Adrenal gland (tissue), 12 donors: ENCODE measurements around the gene MOB1A. TPM values are rescaled to one million over a fixed set of nuclear protein-coding genes. Genes with fewer than 3 reads are reported as not detected.

ENCODE experiments used
- DNase-seq, 7 donors: peaks; one replicate each; pipeline ENCODE4 v3.0.0-alpha.2; 2019 to 2020
- H3K27ac ChIP-seq, 5 donors: fragments of 200-600 bp; sonication (generic) in 4 of 5; 1 replicate in 3 of 5; 2 replicates in 2 of 5; pipeline versions ENCODE4 v1.5.1 to v1.8.0; 2016 to 2020; ENCODE audit warnings: mild to moderate bottlenecking in 1 of 5
- H3K27me3 ChIP-seq: fragments of 200-600 bp; 2 replicates; pipeline ENCODE4 v1.8.0; 2021
- H3K36me3 ChIP-seq, 2 donors: fragments of 200-600 bp; replicated peaks in 1 of 2; 1 replicate in 1 of 2; 2 replicates in 1 of 2; pipeline versions ENCODE4 v1.5.1 to v1.8.0; 2018 to 2022
- H3K4me1 ChIP-seq, 2 donors: fragments of 200-600 bp; replicated peaks in 1 of 2; 1 replicate in 1 of 2; 2 replicates in 1 of 2; pipeline versions ENCODE4 v1.5.1 to v1.8.0; 2018 to 2021
- H3K4me3 ChIP-seq, 4 donors: fragments of 200-600 bp; sonication (generic) in 3 of 4; one replicate each; pipeline ENCODE4 v1.5.1; 2016 to 2018
- H3K9me3 ChIP-seq, 3 donors: fragments of 200-600 bp; sonication (generic) in 1 of 3; replicated peaks in 1 of 3; 1 replicate in 2 of 3; 2 replicates in 1 of 3; pipeline versions ENCODE4 v1.5.1 to v1.8.0; 2016 to 2021
- POLR2A ChIP-seq, 2 donors: fragments of 450-650 bp; IDR thresholded peaks; one replicate each; pipeline ENCODE4 v1.6.1; 2017; ENCODE audit warnings: antibody characterized with exemption in 2 of 2, mild to moderate bottlenecking in 2 of 2, moderate library complexity in 1 of 2
- WGBS, 4 donors: extraction: QIAGEN DNeasy Blood & Tissue Kit in 2 of 4; methylation state at CpG; one replicate each; pipeline versions ENCODE4 v1.1.5 to v1.1.7; 2013 to 2017; 5-methylcytosine and 5-hydroxymethylcytosine counted together
- intact Hi-C, 2 donors: fragments of 100-400 bp; cut with DNase I; formaldehyde crosslinking; loops; one replicate each; pipeline versions ENCODE4 v1.14.1 to v1.15.0; 2022 to 2023
- polyA plus RNA-seq, 3 donors: library from polyadenylated mRNA; stranded (reverse); fragments of 200-250 nt in 2 of 3; fragments of 350-450 nt in 1 of 3; fragmentation: Illumina TruSeq in 1 of 3; extraction: RNeasy Lipid Tissue Mini Kit (QIAGEN cat#74804) in 1 of 3; gene quantifications; one replicate each; pipeline ENCODE4 v1.2.3, GENCODE V29; 2013 to 2014
- total RNA-seq, 9 donors: library from RNA; depleted of rRNA in 4 of 9; stranded (reverse); fragments of >200 nt in 4 of 9; fragments of 120-200 nt in 1 of 9; fragmentation: NEBNext Ultra II Directional in 1 of 9; extraction: Animal tissue kit (Norgen Biotek cat#: 25700) in 1 of 9; gene quantifications; one replicate each; pipeline versions ENCODE4 v1.1.0 to v1.2.4, GENCODE V29; 2013 to 2023
- TF ChIP-seq, protein P1 (sequence below), 6 experiments: fragments of 450-650 bp in 4 of 6; fragments of 200-600 bp in 2 of 6; sonication (generic) in 1 of 6; IDR thresholded peaks; 1 replicate in 5 of 6; 2 replicates in 1 of 6; pipeline versions ENCODE4 v1.5.1 to v1.8.0; 2016 to 2021; ENCODE audit warnings: antibody characterized with exemption in 6 of 6, mild to moderate bottlenecking in 2 of 6, moderate library complexity in 1 of 6
- donor health status: healthy with polysubstance abuse.
- donor health status: Bipolar disorder and iron deficiency.
- donor health status: DM: yes; HTN: yes; CAD: no.
- donor health status: DM: no; HTN: no; CAD: no.
- donor health status: DM: no; HTN: no; CAD: no.
- donor health status: DM: yes; HTN: yes; CAD: no.

MOB1A gene
- total and polyA plus RNA-seq, 12 donors, result 15.9 to 103 (median 74.7) TPM

DNA sequence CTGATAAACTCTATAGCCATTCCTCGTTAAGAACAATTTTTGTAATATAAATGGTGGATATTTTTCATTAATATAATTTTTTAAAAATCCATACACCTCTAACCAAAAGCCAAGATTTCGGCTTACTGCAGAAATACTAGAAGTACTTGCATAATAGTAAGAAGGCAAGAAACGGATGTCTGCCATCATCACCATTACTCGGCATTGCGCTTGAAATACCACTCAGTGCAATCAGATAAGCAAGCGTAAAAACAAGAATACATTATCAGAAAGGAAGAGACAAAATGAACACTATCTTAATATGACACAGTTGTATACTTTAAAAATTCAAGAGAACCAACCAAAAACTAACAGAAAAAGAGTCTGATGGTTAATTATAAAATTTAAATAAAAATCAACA lies 15.7 kb downstream of the MOB1A start:
- intact Hi-C loops, result no loop called here
- Histone ChIP-seq H3K27me3 (no peaks in the 10 kb centered on the region), H3K9me3 (peaks cover 0 to 4% (median 0%) of the 10 kb centered on the region in 3 donors), H3K36me3 (peaks cover 0 to 91% of the 10 kb centered on the region in 2 donors), H3K4me3 (no peak overlapping the region), H3K4me1 (no peaks in the 10 kb centered on the region), H3K27ac (no peak overlapping the region)
- DNase-seq, result no peak
- 92 to 94% (median 93%) methylated on average over 6 of the region's 6 CpGs for WGBS, 4 donors
- TF ChIP-seq POLR2A (IDR thresholded peaks at IDR 0.05), result no peak
- TF ChIP-seq, protein P1, sequence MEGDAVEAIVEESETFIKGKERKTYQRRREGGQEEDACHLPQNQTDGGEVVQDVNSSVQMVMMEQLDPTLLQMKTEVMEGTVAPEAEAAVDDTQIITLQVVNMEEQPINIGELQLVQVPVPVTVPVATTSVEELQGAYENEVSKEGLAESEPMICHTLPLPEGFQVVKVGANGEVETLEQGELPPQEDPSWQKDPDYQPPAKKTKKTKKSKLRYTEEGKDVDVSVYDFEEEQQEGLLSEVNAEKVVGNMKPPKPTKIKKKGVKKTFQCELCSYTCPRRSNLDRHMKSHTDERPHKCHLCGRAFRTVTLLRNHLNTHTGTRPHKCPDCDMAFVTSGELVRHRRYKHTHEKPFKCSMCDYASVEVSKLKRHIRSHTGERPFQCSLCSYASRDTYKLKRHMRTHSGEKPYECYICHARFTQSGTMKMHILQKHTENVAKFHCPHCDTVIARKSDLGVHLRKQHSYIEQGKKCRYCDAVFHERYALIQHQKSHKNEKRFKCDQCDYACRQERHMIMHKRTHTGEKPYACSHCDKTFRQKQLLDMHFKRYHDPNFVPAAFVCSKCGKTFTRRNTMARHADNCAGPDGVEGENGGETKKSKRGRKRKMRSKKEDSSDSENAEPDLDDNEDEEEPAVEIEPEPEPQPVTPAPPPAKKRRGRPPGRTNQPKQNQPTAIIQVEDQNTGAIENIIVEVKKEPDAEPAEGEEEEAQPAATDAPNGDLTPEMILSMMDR (IDR thresholded peaks at IDR 0.05), result no peak

DNA sequence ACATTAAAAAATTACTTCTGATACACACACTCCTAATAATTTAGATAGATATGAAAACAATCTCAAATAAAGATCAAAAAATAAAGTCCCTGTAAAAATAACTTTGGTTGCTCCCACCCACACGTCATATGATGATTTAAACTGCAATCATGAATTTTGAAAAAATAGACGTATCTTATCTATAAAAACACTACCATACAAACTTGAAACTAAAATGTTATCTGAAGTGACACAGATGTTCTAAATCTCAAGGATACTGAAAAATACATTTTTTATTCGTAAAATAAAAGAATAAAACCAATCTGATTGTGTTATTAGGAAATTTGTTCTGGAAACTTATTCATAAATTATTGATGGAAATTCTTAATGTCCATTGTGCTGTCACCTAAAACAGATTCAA lies 22.8 kb downstream of the MOB1A start:
- intact Hi-C loops, result no loop called here
- H3K4me1 ChIP-seq, result no peaks in the 10 kb centered on the region
- peaks cover 0 to 58% of the 10 kb centered on the region in 2 donors for H3K36me3 ChIP-seq
- no peak overlapping the region for H3K4me3 ChIP-seq
- 45 to 60% (median 52%) methylated on average over 3 of the region's 3 CpGs for WGBS, 4 donors
- H3K27me3 ChIP-seq, result no peaks in the 10 kb centered on the region
- no peaks in the 10 kb centered on the region for H3K9me3 ChIP-seq
- TF ChIP-seq, protein P1 (IDR thresholded peaks at IDR 0.05), result no peak
- no peak for DNase-seq
- no peak overlapping the region for H3K27ac ChIP-seq

DNA sequence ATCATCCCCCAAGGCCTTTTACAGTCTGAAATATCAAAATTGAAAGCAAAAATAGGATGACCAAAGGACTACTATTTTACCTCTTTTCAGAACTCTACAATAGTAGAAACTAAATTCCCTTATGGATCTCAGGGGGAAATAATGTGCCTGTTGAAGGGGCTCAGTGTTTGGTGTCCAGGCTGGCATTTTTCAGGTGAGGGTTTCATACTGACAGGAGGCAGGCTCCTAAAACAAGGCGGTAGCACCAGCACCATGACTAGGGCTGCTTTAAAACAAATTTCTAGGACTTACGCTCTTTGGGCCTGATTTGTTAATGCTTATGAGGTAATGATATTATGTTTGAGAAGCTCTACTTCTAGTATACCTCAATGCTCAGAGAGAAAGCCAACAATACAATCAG lies 25.7 kb downstream of the MOB1A start:
- no peak overlapping the region for H3K27ac ChIP-seq
- TF ChIP-seq, protein P1 (IDR thresholded peaks at IDR 0.05), result no peak
- no peak for TF ChIP-seq POLR2A (IDR thresholded peaks at IDR 0.05)
- H3K27me3 ChIP-seq, result no peaks in the 10 kb centered on the region
- no peak for DNase-seq
- intact Hi-C loops, result no loop called here
- peaks cover 0 to 37% of the 10 kb centered on the region in 2 donors for H3K36me3 ChIP-seq
- H3K4me3 ChIP-seq, result no peak overlapping the region
- H3K9me3 ChIP-seq, result no peaks in the 10 kb centered on the region
- peaks cover 0 to 8% of the 10 kb centered on the region in 2 donors for H3K4me1 ChIP-seq
- whole genome bisulfite sequencing, 4 donors, result 83 to 95% (median 91%) methylated on average over 2 of the region's 2 CpGs

DNA sequence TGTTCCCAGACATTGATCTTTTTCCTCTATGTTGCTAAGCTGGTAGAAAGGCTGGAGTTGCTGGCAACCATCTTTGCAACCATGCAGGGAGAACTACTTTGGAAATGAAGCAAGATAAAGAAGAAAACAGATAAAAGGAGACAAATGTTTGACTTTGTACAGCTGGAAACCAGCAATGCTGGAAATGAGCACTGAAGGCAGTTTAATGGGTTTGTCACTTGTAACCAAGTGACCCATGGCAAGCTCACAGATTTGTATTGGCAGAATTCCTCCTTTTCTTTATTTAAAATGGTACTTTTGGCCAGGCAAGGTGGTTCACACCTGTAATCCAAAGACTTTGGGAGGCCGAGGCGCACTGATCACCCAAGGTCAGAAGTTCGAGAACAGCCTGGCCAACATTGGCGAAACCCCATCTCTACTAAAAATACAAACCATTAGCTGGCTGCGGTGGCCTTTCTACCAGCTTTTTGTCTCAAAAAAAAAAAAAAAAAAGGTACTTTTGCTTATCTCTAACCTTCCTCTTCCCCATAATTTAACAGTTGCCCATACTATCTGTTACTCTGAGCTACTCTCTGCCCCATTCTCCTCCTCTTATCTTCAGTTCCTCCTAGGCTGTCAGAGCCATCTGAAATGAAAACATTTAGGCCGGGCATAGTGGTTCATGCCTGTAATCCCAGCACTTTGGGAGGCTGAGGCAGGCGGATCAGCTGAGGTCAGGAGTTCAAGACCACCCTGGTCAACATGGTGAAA lies 28.9 kb downstream of the MOB1A start:
- WGBS, 4 donors, result 88 to 96% (median 92%) methylated on average over 7 of the region's 7 CpGs
- Histone ChIP-seq H3K4me3 (no peak overlapping the region), H3K36me3 (peaks cover 0 to 14% of the 10 kb centered on the region in 2 donors), H3K9me3 (no peaks in the 10 kb centered on the region), H3K4me1 (peaks cover 3 to 19% of the 10 kb centered on the region in 2 donors), H3K27me3 (no peaks in the 10 kb centered on the region), H3K27ac (no peak overlapping the region)
- intact Hi-C loops, result loop anchor here in 1 of 2 donors (10.0 kb wide), 1 partner anchor 325 kb away; the partner anchor contains the start of gene STAMBP
- DNase-seq, result no peak
- TF ChIP-seq, protein P1 (IDR thresholded peaks at IDR 0.05), result no peak
- TF ChIP-seq POLR2A (IDR thresholded peaks at IDR 0.05), result no peak
